Stimulated activated CD4-positive, alpha-beta T cell treated with anti-CD3 and anti-CD28 coated beads, Interleukin-1b, Interleukin-23, amount 100 ng/mL, for 48 hours (primary cell): ENCODE results near the gene PLD3.
"Not testable (repeated sequence)": the region's sequence is repeated elsewhere in the genome, so short reads cannot be mapped to it uniquely, and the experiment has no call there.

Experiments
- DNase-seq: peaks from one replicate; pipeline ENCODE4 v3.0.0-alpha.2; 2020

PLD3 gene

DNA sequence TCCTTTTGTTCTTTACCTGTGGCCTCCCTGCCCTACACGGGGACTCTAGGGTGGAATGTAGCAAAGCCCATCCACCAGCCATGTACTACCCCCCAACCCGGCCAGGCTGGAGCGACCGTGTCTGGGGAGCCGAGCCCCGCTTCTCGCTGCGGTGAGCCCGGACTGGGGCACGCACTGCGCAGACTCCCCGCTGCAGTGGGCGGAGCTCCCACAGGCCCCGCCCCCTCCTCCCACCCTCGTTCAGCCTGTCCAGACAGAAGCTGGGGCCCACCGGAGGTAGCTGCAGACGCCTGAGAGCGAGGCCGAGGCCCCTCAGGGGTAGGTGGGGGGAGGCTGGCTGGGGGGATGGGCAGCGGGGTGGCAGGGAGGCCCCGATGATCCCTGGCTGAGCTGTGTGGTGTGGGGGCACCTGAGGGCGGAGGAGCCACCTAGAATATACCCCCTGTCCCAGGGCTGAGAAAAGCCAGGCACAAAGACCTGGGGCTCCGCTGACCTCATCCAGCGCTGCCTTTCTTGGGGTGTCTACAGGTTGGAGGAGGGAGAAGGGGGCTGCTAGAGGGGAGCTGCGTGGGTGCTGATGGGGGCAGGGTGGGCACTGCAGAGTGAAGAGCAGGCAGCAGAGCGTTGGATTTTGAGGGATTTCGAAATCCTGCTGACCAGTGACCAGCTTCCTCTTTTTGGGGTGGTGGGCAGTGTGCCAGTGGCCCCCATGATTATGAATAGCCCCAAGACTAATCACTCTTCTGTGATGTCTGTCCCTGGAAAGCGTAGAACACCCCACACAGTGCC is 17.3 kb downstream of the PLD3 start:
- peak; percentile 57 for DNase-seq

DNA sequence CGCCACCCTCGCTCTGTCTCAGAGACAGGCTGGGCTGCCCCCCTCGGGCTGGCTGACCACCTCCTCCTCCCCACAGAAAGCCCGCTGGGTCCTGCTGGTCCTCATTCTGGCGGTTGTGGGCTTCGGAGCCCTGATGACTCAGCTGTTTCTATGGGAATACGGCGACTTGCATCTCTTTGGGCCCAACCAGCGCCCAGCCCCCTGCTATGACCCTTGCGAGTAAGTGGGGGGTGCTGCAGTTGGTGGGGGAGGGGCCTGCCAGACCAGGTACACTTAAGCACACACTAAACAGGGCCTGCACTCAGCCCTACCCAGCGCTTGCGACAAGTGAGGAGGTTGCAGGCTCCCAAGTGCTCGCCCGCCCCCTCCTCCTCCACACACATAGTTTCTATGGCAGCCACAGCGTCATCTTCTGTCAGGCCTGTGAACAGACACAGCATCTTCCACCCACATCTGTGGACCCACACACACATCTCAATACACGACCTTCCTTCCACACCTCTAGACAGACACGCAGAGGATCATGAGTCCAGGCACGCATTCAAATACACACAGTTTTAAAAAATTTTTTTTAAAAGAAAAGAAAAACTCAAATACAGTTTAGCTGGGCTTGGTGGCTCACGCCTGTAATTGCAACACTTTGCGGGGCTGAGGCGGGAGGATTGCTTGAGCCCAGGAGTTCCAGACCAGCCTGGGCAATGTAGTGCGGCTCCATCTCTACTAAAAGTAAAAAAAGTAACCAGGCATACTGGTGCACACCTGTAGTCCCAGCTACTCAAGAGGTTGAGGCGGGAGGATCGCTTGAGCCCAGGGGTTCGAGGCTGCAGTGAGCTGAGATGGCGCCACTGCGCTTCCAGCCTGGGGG is 18.4 kb downstream of the PLD3 start:
- no peak for DNase-seq

DNA sequence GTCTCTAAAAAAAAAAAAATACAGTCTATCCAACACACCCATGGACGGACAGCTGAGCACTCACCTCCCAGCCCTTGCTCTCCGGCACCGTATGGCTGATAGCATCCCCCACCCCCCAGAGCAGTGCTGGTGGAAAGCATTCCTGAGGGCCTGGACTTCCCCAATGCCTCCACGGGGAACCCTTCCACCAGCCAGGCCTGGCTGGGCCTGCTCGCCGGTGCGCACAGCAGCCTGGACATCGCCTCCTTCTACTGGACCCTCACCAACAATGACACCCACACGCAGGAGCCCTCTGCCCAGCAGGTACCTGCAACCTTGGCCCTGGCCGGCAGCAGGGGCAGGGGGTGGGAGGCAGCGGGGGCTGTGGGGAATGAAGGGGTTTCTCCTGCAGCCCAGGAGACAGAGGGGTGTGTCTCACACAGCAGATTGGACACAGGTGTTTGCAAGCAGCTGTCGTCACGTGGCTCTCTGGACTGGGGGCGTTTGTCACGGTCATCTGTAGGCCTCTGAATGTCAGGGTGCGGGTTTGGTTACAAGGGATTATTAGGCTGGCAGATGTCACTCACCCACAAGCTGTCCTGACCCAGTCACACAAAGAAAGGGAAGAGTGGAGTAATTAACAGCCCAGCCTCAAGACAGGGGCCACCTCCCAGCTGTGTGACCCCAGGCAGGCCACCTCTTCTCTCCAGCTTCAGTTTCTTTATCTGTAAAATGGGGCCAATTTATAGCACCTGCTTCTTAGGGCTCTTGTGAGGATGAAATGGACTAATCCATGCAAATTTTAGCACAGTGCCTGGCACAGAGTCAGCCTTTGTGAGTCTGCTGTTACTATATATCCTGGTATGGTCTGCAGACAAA is 19.3 kb downstream of the PLD3 start:
- no peak for DNase-seq

DNA sequence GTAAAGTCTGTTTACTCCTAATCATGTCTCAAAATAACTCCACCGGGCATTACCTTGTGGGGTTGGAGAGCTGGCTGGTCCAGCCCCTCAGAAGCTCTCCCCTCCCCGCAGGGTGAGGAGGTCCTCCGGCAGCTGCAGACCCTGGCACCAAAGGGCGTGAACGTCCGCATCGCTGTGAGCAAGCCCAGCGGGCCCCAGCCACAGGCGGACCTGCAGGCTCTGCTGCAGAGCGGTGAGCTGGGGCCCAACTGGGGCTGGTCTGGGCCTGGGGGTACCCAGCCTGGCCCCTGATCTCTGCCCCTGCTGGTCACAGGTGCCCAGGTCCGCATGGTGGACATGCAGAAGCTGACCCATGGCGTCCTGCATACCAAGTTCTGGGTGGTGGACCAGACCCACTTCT is 21.3 kb downstream of the PLD3 start:
- DNase-seq, result no peak

DNA sequence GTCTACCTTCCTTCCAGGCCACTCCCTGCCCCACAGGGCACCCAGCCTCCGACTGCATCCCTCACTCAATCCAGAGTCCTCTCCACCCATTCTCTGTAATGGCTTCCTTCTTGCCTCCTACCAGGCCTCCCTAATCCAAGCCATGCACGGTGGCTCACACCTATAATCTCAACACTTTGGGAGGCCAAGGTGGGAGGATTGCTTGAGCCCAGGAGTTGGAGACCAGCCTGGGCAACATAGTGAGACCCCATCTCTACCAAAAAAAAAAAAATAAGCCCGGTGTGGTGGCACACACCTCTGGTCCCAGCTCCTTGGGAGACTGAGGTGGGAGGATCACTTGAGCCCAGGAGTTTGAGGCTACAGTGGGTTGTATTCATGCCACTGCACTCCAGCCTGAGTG is 21.8 kb downstream of the PLD3 start:
- DNase-seq, result not testable (repeated sequence)

DNA sequence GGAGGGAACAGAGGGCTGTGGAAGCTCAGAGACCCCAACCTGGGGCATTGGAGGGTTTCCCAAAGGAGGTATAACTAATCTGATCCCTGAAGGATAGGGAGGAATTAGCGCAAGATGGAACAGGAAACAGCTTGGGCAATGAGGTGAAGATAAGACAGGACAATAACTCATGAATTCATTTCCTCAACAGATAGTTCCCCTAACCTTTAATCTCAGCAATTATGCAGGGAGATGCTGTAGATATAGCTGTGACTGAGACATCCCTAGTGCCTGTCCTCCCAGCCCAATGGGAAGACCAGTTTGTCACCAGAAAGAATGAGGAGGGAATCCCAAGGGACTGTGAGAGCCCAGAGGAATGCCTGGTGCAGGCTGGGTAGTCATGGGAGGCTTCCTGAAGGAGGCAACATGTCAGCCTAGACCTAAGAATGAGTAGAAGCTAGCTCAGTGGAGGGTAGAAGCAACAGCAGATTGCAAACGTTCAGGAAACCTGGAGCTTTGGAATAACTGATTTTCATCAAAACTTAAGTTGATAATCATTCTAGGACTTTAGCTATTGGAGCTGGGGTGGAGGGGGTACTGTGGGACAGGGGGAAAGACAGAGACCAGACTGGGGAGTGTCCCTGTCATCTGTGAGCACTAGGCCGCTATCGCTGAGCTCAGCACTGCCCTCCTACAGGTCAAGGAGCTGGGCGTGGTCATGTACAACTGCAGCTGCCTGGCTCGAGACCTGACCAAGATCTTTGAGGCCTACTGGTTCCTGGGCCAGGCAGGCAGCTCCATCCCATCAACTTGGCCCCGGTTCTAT is 22.7 kb downstream of the PLD3 start:
- DNase-seq, result no peak

DNA sequence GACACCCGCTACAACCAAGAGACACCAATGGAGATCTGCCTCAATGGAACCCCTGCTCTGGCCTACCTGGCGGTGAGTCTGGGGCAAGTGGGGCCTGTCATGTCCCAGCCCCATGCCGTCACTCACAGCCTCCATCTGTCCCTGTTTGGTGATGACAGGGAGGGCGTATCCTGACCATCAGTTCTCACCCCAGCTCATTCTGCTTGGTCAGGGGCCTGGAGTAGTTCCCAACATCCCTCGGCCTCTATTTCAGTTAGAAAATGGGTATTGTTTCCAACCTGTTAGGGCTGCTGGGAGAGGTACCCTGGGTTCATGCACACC is 23.3 kb downstream of the PLD3 start:
- no peak for DNase-seq

DNA sequence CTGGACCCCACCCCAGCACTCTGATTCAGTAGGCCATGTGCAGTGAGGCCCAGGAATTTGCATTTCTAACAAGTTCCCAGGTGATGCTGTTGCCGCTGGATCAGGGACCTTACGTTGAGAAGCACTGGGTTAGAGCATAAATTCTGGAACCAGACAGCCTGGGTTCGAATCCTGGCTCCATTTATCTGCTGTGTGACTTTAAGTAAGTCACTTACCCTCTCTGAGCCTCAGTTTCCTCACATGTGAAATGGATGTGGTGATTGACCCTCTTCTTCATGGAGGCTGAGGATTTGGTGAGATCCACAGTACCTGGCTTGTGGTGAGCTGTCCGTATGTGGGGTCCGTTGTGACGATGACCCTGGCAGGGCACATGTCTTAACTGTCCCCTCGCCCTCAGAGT is 25.6 kb downstream of the PLD3 start:
- no peak for DNase-seq

DNA sequence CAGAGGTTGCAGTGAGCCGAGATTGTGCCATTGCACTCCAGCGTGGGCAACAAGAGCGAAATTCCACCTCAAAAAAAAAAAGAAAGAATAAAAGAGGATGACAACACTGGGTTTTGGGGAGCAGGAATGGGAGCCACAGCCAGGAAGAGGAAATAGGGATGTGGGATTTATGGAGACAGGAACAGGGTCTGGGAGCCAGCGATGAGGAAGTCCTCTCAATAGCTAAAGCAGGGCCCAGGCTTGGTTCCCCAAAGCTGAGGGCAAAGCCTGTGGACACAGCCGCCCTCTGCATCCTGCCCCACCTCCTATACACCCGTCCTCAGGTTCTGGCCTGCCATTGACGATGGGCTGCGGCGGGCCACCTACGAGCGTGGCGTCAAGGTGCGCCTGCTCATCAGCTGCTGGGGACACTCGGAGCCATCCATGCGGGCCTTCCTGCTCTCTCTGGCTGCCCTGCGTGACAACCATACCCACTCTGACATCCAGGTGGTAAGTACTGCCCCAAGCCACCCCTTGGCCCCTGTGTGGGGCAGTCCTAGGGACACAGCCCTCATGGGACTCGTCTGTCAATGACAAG is 27.9 kb downstream of the PLD3 start:
- no peak for DNase-seq

DNA sequence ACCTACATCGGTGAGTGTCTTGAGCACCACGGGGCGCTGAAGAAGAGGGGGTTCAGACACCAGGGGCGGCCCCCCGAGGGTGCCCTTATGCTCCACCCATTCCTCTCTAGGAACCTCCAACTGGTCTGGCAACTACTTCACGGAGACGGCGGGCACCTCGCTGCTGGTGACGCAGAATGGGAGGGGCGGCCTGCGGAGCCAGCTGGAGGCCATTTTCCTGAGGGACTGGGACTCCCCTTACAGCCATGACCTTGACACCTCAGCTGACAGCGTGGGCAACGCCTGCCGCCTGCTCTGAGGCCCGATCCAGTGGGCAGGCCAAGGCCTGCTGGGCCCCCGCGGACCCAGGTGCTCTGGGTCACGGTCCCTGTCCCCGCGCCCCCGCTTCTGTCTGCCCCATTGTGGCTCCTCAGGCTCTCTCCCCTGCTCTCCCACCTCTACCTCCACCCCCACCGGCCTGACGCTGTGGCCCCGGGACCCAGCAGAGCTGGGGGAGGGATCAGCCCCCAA is 29.4 kb downstream of the PLD3 start:
- DNase-seq, result no peak

DNA sequence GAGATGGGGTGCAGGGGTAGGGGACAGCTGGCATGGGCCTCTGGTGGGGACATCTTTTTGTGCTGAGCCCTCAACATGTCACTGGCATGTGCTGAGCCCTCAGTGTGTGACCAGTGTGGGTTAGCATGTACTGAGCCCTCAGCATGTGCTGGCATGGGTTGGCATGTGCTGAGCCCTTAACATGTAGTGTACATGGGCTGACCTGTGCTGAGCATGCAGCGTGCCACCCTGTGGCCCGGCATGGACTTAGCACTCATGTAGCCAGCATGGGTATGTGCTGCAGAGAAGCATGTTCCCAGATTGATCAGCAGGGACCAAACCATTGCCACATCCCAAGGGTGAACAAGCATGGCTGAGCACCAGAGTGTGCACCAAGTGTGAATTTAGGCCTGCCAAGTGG is 30.0 kb downstream of the PLD3 start:
- no peak for DNase-seq

DNA sequence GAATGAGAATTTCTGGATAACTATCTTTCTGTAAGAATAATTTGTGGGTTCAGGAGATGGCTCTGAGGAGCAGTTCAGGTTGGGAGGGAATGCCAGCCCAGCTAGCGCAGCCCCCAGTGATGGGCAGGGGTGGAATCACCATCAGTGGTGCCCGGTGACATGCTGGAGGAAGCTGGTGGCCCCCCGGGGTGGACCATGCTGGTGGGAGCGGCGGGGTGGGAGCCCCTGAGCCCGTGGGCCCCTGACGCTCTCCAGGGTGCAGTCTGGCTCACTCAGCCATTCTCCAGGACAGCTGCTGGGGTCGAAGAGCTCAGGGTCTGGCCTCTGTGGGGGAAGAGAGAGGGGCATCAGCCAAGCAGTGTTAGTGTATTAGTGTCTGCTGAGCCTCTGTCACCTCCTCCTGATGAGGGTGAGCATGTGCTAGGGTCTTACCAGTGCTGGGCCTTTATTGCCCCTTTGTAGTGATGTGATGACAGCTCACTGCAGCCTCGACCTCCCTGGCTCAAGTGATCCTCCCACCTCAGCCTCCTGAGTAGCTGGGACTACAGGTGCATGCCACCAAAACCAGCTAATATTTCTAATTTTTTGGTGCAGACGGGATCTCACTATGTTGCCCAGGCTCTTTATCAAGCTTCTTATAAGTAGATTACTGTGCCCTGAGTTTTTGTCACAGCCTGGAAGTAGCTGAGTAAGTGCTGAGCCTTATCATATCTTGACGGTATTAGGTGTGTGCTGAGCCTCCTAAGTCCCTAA is 31.1 kb downstream of the PLD3 start:
- no peak for DNase-seq

DNA sequence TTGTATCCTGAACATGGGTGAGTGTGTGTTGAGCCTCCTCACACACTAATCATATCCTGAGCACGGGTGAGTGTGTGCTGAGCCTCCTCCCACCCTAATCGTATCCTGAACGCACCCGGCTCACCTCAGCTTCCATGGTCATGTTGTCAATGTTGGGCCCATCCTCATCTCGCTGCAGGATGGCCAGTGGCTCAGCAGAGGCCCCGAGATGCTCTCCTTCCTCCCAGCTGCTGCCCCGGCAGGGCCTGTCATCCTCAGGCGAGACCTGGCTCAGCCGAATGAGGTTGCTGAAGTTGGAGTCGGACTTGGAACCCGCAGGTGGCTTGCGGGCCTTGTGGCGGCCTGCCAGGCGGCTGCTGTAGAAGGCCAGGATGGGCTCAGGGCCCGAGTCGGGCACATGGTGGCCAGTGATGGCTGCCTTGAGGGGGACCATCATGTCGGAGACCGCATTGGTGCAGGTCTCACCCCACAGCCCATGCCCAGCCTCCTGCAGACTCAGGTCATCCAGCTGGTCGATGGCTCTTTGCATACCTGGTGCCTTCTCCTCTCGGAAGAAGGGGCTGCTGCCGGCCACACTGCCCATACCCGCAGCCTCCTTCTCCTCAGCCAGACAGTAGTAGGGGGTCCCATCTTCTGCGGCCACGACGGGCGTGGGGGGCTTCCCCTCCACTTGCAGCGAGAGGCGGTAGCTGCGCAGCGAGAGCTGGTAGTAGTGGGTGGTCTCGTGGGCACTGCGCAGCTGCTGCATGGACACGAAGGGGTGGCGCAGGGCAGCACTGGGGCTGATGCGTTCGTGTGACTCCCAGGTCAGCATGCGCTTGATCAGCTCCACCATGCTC is 31.9 kb downstream of the PLD3 start:
- DNase-seq, result no peak

DNA sequence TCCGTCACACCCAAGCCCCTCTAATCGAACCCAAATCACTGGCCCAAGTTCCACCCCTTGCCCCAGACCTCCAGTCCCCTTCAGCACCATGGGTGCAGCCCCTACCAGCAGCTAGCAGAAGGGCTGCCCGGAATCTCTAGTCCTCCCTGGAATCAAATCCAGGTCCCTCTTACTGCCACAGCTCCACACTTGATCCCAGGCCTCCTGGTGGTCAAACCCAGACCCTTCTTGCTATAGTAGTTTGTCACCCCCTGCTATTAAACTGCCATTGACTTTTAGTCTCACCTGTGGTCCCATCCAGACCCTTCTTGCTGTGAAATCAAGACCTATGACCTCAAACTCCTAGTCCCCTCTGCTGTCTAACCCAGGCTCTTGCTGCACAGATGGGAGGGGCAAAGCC is 32.8 kb downstream of the PLD3 start:
- no peak for DNase-seq

DNA sequence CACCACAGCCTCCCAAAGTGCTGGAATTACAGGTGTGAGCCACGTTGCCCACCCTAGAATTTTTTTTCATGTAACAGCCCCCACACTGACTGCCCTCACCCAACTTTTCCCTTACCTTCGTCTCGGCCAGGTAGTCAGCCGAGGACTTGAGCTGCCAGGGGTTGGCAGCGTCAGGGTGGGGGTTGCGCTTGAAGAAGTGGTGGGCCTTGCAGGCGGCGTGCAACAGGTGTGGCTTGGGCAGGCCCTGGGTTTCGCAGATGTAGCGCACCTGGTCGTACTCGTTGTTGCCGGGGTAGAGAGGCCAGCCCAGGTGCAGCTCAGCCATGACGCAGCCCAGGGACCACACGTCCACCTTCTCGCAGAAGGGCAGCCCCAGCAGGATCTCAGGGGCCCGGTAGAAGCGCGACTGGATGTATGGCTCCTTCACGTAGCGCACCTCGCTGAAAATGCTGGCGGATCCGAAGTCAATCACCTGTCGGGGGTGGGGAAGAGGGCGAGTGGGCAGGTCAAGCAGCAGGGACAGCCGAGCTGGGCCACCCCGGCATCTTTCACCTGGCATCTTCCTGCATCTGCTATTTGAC is 35.3 kb downstream of the PLD3 start:
- DNase-seq, result no peak

DNA sequence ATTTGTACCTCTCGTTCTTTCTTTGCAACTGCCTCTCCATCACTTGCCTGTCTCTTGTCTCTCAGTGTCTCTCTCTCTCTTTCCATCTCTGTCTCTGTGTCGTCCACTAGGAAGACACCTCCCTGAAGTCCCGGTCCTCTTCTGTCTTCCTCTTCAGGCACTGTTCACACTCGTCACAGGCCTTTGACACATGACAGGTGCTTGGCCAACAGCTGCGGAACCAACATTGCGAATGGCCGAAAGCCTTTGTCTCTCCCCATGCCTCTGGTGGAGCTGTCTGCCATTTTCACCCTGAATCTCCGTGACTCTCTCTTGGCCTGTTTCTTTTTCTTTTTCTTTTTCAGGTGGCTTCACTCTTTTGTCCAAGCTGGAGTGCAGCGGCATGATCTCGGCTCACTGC is 38.7 kb downstream of the PLD3 start:
- DNase-seq, result no peak

DNA sequence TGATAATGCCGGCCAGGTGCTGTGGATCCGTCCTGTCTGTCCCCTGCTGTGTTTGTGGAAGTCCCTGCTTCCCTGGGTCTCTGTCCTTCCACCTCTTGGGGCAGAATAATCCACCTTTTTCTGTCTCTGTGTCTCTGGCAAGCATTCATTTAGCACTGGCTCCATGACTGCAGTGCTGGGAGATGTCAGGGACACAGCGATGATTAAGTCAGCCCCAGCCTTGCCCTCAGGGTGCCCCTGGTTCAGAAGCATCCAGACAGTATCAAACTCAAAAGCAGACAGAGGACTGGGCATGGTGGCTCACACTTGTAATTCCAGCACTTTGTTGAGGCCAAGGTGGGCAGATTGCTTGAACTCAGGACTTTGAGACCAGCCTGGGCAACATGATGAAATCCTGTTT is 40.0 kb downstream of the PLD3 start:
- DNase-seq, result no peak

DNA sequence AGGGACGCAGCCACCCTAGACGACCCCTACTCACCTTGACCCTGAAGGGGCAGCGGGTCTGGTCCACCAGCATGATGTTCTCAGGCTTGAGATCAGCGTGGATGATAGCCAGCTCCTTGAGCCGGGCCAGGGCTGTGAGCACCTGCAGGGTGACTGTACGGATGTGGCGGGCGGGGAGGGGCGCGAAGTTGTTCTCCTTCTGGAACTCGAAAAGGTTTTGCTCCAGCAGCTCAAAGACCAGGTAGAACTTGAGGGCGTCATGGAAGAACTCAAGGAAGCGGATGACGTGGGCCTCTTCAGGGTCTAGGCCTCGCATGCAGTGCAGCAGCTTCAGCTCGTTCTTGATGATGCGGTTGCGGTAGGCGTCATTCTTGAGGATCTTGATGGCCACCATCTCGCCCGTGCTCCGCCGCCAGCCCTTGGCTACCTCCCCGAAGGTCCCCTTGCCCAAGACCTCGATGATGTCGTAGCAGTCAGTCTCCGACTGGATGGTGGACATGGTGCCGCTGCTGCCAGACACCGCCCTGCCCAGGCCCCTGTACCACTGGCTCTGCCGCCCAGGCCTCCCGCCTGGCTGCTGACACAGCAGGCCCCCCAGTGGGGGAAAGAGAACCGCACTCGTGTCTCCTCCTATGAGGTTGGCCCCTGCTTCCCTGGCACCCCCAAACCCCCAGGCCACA is 41.0 kb downstream of the PLD3 start:
- DNase-seq, result no peak

DNA sequence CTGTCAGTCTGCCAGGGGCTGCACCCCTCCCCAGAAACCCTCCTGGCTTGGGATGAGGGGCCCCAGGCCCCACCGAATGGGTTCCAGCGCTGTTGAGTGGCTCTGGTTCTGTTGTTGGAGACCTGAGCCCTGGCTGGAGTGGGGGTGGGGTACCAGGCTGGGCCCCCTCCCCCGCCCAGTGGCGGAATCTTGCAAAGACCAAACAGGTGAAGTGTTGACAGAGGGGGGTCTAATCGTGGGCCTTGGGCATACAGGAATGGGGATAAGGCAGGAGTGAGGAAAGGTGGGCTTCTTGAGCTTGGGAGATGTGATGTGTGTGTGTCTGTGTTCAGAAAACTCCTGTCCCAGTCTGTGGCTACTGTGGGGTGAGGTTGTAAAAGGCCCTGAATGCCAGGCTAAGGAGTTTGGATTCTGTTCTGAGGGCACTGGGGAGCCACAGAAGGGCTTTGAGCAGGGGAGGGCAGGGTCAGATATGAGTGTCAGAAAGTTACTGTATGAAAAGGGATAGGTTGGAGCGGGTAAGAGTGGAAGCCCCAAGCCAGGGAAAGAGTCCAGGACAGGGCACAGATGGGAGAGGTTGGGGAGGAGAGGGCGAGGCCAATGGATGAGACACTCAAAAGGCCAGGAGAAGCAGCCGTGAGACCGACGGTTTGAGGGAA is 41.7 kb downstream of the PLD3 start, which contains the start of gene HIPK4:
TSS of gene HIPK4 (minus strand) at position 98 of the 659 bp plus-strand sequence. CDS start 279 bp downstream, outside the sequence.
- DNase-seq, result no peak
